Endothelial cell of umbilical vein (primary cell): ENCODE results near the gene GTF2B. TPM values are rescaled to one million over a fixed set of nuclear protein-coding genes. Genes with fewer than 3 reads are reported as not detected.

Experiments used
- BruUV-seq: library from RNA; stranded (reverse); fragments of 400-500 nt; replicated peaks from 2 replicates; lab custom pipeline; 2021; lab: Mats Ljungman, UMichigan
- CTCF ChIA-PET: fragments of 300-600, 350-600 bp; sonication (Branson Sonifier 250); formaldehyde crosslinking; loops from one replicate; lab custom pipeline; 2021; ENCODE audit warnings: antibody characterized with exemption, inconsistent platforms; lab: Charles Lee
- POLR2A ChIA-PET: fragments of 300-600, 350-600 bp; sonication (Branson Sonifier 250); formaldehyde crosslinking; loops from one replicate; lab custom pipeline; 2021; ENCODE audit warnings: antibody characterized with exemption, inconsistent platforms; lab: Charles Lee
- DNase-seq: peaks from one replicate; pipeline ENCODE4 v3.0.0-alpha.2; 2011; ENCODE audit warnings: low read depth, low spot score
- FAIRE-seq: peaks from 2 replicates; lab custom pipeline; 2011; peaks lifted over from hg19 to GRCh38; lab: Jason Lieb, UNC
- H2AFZ ChIP-seq: 2 replicates; pipeline ENCODE4 v1.6.0; 2012; ENCODE audit warnings: low read depth, low read length, control low read depth, inconsistent platforms
- H3K27ac ChIP-seq: 2 replicates; pipeline ENCODE4 v1.5.1; 2011; ENCODE audit warnings: low read depth, mild to moderate bottlenecking, control low read depth, low read length, moderate library complexity; ENCODE audit not compliant: insufficient read depth
- H3K27me3 ChIP-seq, 2 experiments: 2 replicates each; pipeline versions ENCODE4 v1.6.0 to v1.6.1; 2011; ENCODE audit warnings: low read length in 2 of 2, mixed read lengths in 1 of 2; ENCODE audit not compliant: control insufficient read depth in 2 of 2, insufficient read depth in 2 of 2
- H3K36me3 ChIP-seq, 2 experiments: 2 replicates in 1 of 2; 3 replicates in 1 of 2; pipeline ENCODE4 v1.5.1; 2011; ENCODE audit warnings: low read length in 2 of 2, mild to moderate bottlenecking in 1 of 2, moderate library complexity in 1 of 2; ENCODE audit not compliant: control insufficient read depth in 2 of 2, insufficient read depth in 2 of 2; ENCODE audit errors: extremely low read depth in 1 of 2
- H3K4me1 ChIP-seq: 3 replicates; pipeline ENCODE4 v1.5.1; 2011; ENCODE audit warnings: mild to moderate bottlenecking, low read length; ENCODE audit not compliant: control insufficient read depth, insufficient read depth; ENCODE audit errors: extremely low read depth
- H3K4me2 ChIP-seq: 2 replicates; pipeline ENCODE4 v1.6.1; 2011; ENCODE audit warnings: low read length, control low read depth, mixed read lengths; ENCODE audit not compliant: insufficient read depth
- H3K4me3 ChIP-seq, 3 experiments: fragments of 200-600 bp in 1 of 3; sonication (generic), shearing (Covaris generic) in 1 of 3; replicated peaks in 1 of 3; 2 replicates each; pipeline ENCODE4 v1.5.1; 2011 to 2016; ENCODE audit warnings: control low read depth in 3 of 3, low read length in 3 of 3, mild to moderate bottlenecking in 2 of 3, inconsistent platforms in 1 of 3, low read depth in 1 of 3, moderate library complexity in 1 of 3; ENCODE audit not compliant: insufficient read depth in 1 of 3
- H3K79me2 ChIP-seq: 2 replicates; pipeline ENCODE4 v1.6.0; 2012; ENCODE audit warnings: low read length, inconsistent platforms; ENCODE audit not compliant: control insufficient read depth, insufficient read depth
- H3K9ac ChIP-seq: replicated peaks from 2 replicates; pipeline ENCODE3; 2011; ENCODE audit warnings: low read length, control low read depth; ENCODE audit not compliant: insufficient read depth; ENCODE audit errors: extremely low read depth
- H3K9me1 ChIP-seq: replicated peaks from 3 replicates; pipeline ENCODE4 v1.6.0; 2011; ENCODE audit warnings: mild to moderate bottlenecking, low read length; ENCODE audit not compliant: control insufficient read depth, insufficient read depth; ENCODE audit errors: extremely low read depth
- H3K9me3 ChIP-seq: replicated peaks from 2 replicates; pipeline ENCODE4 v1.5.1; 2012; ENCODE audit warnings: low read length, inconsistent platforms; ENCODE audit not compliant: control insufficient read depth, insufficient read depth
- H4K20me1 ChIP-seq: replicated peaks from 2 replicates; pipeline ENCODE3; 2011; ENCODE audit warnings: mild to moderate bottlenecking, low read length; ENCODE audit not compliant: control insufficient read depth, insufficient read depth; ENCODE audit errors: extremely low read depth
- EZH2 ChIP-seq: IDR thresholded peaks from 2 replicates; pipeline ENCODE4 v1.6.1; 2012; ENCODE audit warnings: borderline replicate concordance, low read depth, mild to moderate bottlenecking, moderate library complexity, low read length, inconsistent platforms; ENCODE audit not compliant: severe bottlenecking
- FOS ChIP-seq: IDR thresholded peaks from 2 replicates; pipeline ENCODE4 v1.6.1; 2011; ENCODE audit warnings: mild to moderate bottlenecking, low read length, moderate library complexity, borderline replicate concordance; ENCODE audit not compliant: insufficient read depth
- GATA2 ChIP-seq: IDR thresholded peaks from 2 replicates; pipeline ENCODE4 v1.7.0; 2011; ENCODE audit warnings: low read depth, mild to moderate bottlenecking, moderate library complexity, mixed read lengths, low read length; ENCODE audit not compliant: insufficient read length, insufficient read depth
- JUN ChIP-seq: IDR thresholded peaks from 2 replicates; pipeline ENCODE4 v1.6.1; 2011; ENCODE audit warnings: borderline replicate concordance, low read depth; ENCODE audit not compliant: insufficient read length, insufficient read depth
- MYC ChIP-seq: IDR thresholded peaks from one replicate; pipeline ENCODE4 v1.6.1; 2011; ENCODE audit warnings: mild to moderate bottlenecking, low read depth, low read length
- POLR2A ChIP-seq: IDR thresholded peaks from 2 replicates; pipeline ENCODE4 v1.6.1; 2012; ENCODE audit warnings: low read depth, mild to moderate bottlenecking, control low read depth, low read length
- POLR2AphosphoS5 ChIP-seq: IDR thresholded peaks from 2 replicates; pipeline ENCODE4 v1.6.1; 2012; ENCODE audit warnings: low read depth, mild to moderate bottlenecking, control low read depth, low read length, moderate library complexity; ENCODE audit not compliant: insufficient read depth
- dilution Hi-C: fragments of 300-500 bp; cut with MboI; formaldehyde crosslinking; loops from one replicate; pipeline ENCODE4 v1.15.0; 2019; ENCODE audit warnings: low sequenced_read_pairs; ENCODE audit not compliant: extremely low pct_ligation_motif_present
- intact Hi-C: fragments of 100-400 bp; cut with micrococcal nuclease; formaldehyde crosslinking; loops from one replicate; pipeline ENCODE4 v1.10.0; 2022
- polyA plus RNA-seq, 4 experiments: library from polyadenylated mRNA; depleted of rRNA in 3 of 4; stranded (reverse) in 3 of 4; unstranded in 1 of 4; fragments of >200 nt; gene quantifications; 2 replicates each; pipeline versions ENCODE4 v1.2.1 to v1.2.3, GENCODE V29; 2011 to 2012; ENCODE audit warnings: missing spikeins in 1 of 4
- total RNA-seq: library from RNA; stranded (reverse); gene quantifications from 2 replicates; pipeline ENCODE4 v1.2.3, GENCODE V29; 2021
- TF ChIP-seq, protein P1 (sequence below): IDR thresholded peaks from 2 replicates; pipeline ENCODE4 v1.6.1; 2011; ENCODE audit not compliant: insufficient read depth, insufficient read length
- TF ChIP-seq, protein P2 (sequence below), 2 donors: IDR thresholded peaks; 1 replicate in 1 of 2; 2 replicates in 1 of 2; pipeline ENCODE4 v1.5.1; 2011; ENCODE audit warnings: low read length in 2 of 2, mild to moderate bottlenecking in 2 of 2, moderate library complexity in 2 of 2, control low read depth in 1 of 2, inconsistent platforms in 1 of 2, low read depth in 1 of 2; ENCODE audit not compliant: insufficient read depth in 1 of 2; ENCODE audit errors: extremely low read depth in 1 of 2

Gene GTF2B
- total and polyA plus RNA-seq, 2 donors (not counting 3 experiments of a cell fraction or from before 2014, with no cell fraction given), result 19.8 to 20.0 TPM

DNA sequence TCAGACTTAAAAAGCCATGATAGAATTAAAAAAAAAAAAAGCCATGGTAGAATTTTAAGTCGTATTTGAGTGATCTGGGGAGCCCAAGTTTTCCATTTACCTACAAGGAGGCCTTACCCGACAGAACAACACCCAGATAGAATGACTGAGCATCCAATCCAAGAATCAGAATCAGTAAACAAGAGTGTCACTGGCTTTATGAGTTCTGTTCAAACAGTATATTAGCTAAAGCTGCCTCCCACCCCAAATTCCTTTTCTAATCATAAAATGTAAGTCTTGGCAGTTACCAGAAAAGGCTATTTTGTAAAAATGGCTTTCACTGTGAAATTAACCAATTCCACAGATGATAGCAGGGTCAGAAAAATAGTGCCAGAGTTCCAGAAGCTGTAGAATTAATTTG, 1.2 kb downstream of the GTF2B start:
- no peaks in the 10 kb centered on the region for H3K9me1 ChIP-seq
- H3K27ac ChIP-seq, result no peak overlapping the region
- FAIRE-seq, result no peak
- H3K36me3 ChIP-seq, result peaks cover 4% of the 10 kb centered on the region in 2 experiments
- peak overlapping the region; percentile 86 for H3K4me2 ChIP-seq
- H4K20me1 ChIP-seq, result no peaks in the 10 kb centered on the region
- TF ChIP-seq MYC, result no peak
- no peak for TF ChIP-seq POLR2AphosphoS5
- TF ChIP-seq, protein P1, sequence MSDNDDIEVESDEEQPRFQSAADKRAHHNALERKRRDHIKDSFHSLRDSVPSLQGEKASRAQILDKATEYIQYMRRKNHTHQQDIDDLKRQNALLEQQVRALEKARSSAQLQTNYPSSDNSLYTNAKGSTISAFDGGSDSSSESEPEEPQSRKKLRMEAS, result no peak
- no peak for TF ChIP-seq GATA2
- no peak for TF ChIP-seq EZH2
- POLR2A ChIA-PET, result interaction anchor here (0.8 to 1.4 kb wide), 4 partner anchors 12 to 206 kb away, joined by 3 to 8 read pairs (median 5); partner anchors contain the start of gene PKN2
- H3K4me3 ChIP-seq, result peak overlapping the region; percentile 68 to 91 (median 81)
- DNase-seq, result no peak
- H2AFZ ChIP-seq, result no peak overlapping the region
- intact Hi-C loops, result no loop called here
- H3K27me3 ChIP-seq, result no peaks in the 10 kb centered on the region
- peaks cover 7% of the 10 kb centered on the region for H3K4me1 ChIP-seq
- BruUV-seq, result TSS peak; percentile 41
- dilution Hi-C loops, result no loop called here
- CTCF ChIA-PET, result interaction anchor here (1.5 kb wide), 2 partner anchors 10 to 234 kb away, joined by 3 to 4 read pairs; no protein-coding TSS in a partner anchor
- peaks cover 35% of the 10 kb centered on the region for H3K79me2 ChIP-seq
- no peaks in the 10 kb centered on the region for H3K9me3 ChIP-seq
- H3K9ac ChIP-seq, result peak overlapping the region; percentile 69

DNA sequence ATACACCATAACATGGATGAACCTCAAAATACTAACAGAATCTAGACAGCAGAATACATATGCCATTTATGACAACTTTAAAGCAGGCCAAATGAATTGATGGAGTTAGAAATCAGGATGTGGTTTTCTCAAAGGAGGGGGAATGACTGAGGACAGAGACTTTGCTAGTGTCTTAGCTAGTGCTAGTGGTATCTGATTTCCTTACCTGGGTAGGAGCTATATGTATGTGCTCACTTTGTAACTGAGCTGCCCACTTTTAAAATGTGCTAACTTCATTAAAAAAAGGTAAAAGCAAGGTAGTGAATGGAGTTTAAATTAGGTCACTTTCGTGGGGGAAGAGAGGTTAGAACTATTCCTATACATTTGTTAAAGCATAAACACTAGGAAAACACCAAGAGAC, 2.6 kb downstream of the GTF2B start:
- H3K9ac ChIP-seq, result no peak overlapping the region

More for the DNA sequence above, 2.6 kb downstream of the GTF2B start:
- Histone ChIP-seq H4K20me1 (no peaks in the 10 kb centered on the region), H3K27ac (no peak overlapping the region), H3K4me2 (no peak overlapping the region), H3K79me2 (peaks cover 38% of the 10 kb centered on the region), H3K9me1 (no peaks in the 10 kb centered on the region), H3K36me3 (peaks cover 8 to 12% of the 10 kb centered on the region in 2 experiments), H3K9me3 (no peaks in the 10 kb centered on the region), H3K4me1 (peaks cover 7% of the 10 kb centered on the region), H2AFZ (no peak overlapping the region), H3K4me3 (no peak overlapping the region), H3K27me3 (no peaks in the 10 kb centered on the region)
- no peak for TF ChIP-seq POLR2AphosphoS5
- TF ChIP-seq, protein P1, result no peak
- no peak for TF ChIP-seq POLR2A
- TF ChIP-seq GATA2, result no peak
- no peak for TF ChIP-seq FOS
- no peak for TF ChIP-seq JUN
- TF ChIP-seq EZH2, result no peak
- TF ChIP-seq, protein P2, sequence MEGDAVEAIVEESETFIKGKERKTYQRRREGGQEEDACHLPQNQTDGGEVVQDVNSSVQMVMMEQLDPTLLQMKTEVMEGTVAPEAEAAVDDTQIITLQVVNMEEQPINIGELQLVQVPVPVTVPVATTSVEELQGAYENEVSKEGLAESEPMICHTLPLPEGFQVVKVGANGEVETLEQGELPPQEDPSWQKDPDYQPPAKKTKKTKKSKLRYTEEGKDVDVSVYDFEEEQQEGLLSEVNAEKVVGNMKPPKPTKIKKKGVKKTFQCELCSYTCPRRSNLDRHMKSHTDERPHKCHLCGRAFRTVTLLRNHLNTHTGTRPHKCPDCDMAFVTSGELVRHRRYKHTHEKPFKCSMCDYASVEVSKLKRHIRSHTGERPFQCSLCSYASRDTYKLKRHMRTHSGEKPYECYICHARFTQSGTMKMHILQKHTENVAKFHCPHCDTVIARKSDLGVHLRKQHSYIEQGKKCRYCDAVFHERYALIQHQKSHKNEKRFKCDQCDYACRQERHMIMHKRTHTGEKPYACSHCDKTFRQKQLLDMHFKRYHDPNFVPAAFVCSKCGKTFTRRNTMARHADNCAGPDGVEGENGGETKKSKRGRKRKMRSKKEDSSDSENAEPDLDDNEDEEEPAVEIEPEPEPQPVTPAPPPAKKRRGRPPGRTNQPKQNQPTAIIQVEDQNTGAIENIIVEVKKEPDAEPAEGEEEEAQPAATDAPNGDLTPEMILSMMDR (IDR thresholded peaks at IDR 0.05; ENCODE audit: extremely low read depth in 1 of 2, insufficient read depth in 1 of 2, low read depth in 1 of 2, low read length in 2 of 2), result no peak
- TF ChIP-seq MYC, result no peak
- FAIRE-seq (no peak), DNase-seq (no peak)
- no TSS peak for BruUV-seq
- POLR2A ChIA-PET, result no interaction called here
- intact Hi-C loops, result loop anchor here (10.0 kb wide), 1 partner anchor 1554 kb away; no protein-coding TSS in a partner anchor
- CTCF ChIA-PET, result interaction anchor here (1.0 to 1.1 kb wide), 2 partner anchors 11 to 233 kb away, joined by 3 to 9 read pairs; no protein-coding TSS in a partner anchor
- dilution Hi-C loops, result no loop called here
